OCI-LY7 (cell line): Measurements from ENCODE around the gene TEN1. TPM values are rescaled to one million over a fixed set of nuclear protein-coding genes. Genes with fewer than 3 reads are reported as not detected.
A peak's percentile ranks its signal among the peaks of the same experiment; 100 is the strongest.
"Not testable (repeated sequence)": the region's sequence is repeated elsewhere in the genome, so short reads cannot be mapped to it uniquely, and the experiment has no call there.

Experiments
- BruUV-seq: library from RNA; stranded (reverse); fragments of 400-500 nt; replicated peaks from 2 replicates; lab custom pipeline; 2021; lab: Mats Ljungman, UMichigan
- CTCF ChIA-PET: fragments of 300-600 bp; sonication (Branson Sonifier 250); formaldehyde crosslinking; loops from one replicate; lab custom pipeline; 2022; ENCODE audit warnings: antibody characterized with exemption; ENCODE audit not compliant: unreplicated experiment; lab: Charles Lee
- POLR2A ChIA-PET: fragments of 300-600 bp; sonication (Branson Sonifier 250); formaldehyde crosslinking; loops from one replicate; lab custom pipeline; 2022; ENCODE audit warnings: antibody characterized with exemption; lab: Charles Lee
- DNase-seq: peaks from one replicate; pipeline ENCODE4 v3.0.0-alpha.2; 2015; ENCODE audit warnings: low spot score
- H2AFZ ChIP-seq: fragments of 200-600 bp; sonication (generic), shearing (Covaris generic); 2 replicates; pipeline ENCODE4 v1.6.1; 2014; ENCODE audit warnings: mild to moderate bottlenecking, antibody characterized with exemption, low read length, moderate library complexity
- H3K27ac ChIP-seq: fragments of 200-600 bp; sonication (generic); 2 replicates; pipeline ENCODE4 v1.5.1; 2014; ENCODE audit warnings: mixed run types, low read depth, mild to moderate bottlenecking, moderate library complexity, low read length, inconsistent platforms; ENCODE audit not compliant: poor library complexity, severe bottlenecking
- H3K36me3 ChIP-seq: fragments of 200-600 bp; sonication (generic); 2 replicates; pipeline ENCODE4 v1.6.1; 2014; ENCODE audit warnings: mild to moderate bottlenecking, antibody characterized with exemption, low read length, moderate library complexity, mixed read lengths; ENCODE audit not compliant: insufficient read depth
- H3K4me1 ChIP-seq: fragments of 200-600 bp; sonication (generic); 2 replicates; pipeline ENCODE4 v1.5.1; 2014; ENCODE audit warnings: mild to moderate bottlenecking, low read length; ENCODE audit not compliant: insufficient read depth, poor library complexity, severe bottlenecking
- H3K4me2 ChIP-seq: fragments of 200-600 bp; sonication (generic); 2 replicates; pipeline ENCODE4 v1.6.1; 2014; ENCODE audit warnings: mild to moderate bottlenecking, low read length
- H3K4me3 ChIP-seq: fragments of 200-600 bp; sonication (generic); 2 replicates; pipeline ENCODE4 v1.5.1; 2014; ENCODE audit warnings: mild to moderate bottlenecking, low read depth, low read length; ENCODE audit not compliant: poor library complexity, severe bottlenecking
- H3K79me2 ChIP-seq: fragments of 200-600 bp; sonication (generic); 2 replicates; pipeline ENCODE4 v1.6.1; 2016; ENCODE audit warnings: low read depth, mild to moderate bottlenecking, low read length, moderate library complexity, mixed read lengths; ENCODE audit not compliant: insufficient read depth
- H3K9me2 ChIP-seq: fragments of 200-600 bp; sonication (generic); 2 replicates; pipeline ENCODE4 v1.6.1; 2016; ENCODE audit warnings: mild to moderate bottlenecking, low read length, mixed read lengths; ENCODE audit not compliant: insufficient read depth
- H3K9me3 ChIP-seq: fragments of 200-600 bp; sonication (generic); 2 replicates; pipeline ENCODE4 v1.6.1; 2014; ENCODE audit warnings: mild to moderate bottlenecking, mixed run types, low read length, mixed read lengths
- H4K20me1 ChIP-seq: fragments of 200-600 bp; sonication (generic); 2 replicates; pipeline ENCODE4 v1.6.1; 2014; ENCODE audit warnings: mild to moderate bottlenecking, antibody characterized with exemption, low read length, moderate library complexity, mixed read lengths; ENCODE audit not compliant: insufficient read depth
- EZH2phosphoT487 ChIP-seq: fragments of 200-600 bp; sonication (generic); IDR thresholded peaks from 2 replicates; pipeline ENCODE4 v1.6.1; 2018; ENCODE audit warnings: low read depth, borderline replicate concordance, mild to moderate bottlenecking, mixed run types, antibody characterized with exemption, low read length, moderate library complexity, mixed read lengths
- intact Hi-C: fragments of 100-400 bp; cut with micrococcal nuclease; formaldehyde crosslinking; loops from one replicate; pipeline ENCODE4 v1.10.0; 2022; ENCODE audit not compliant: unreplicated experiment
- total RNA-seq, 2 experiments: library from RNA; depleted of rRNA in 1 of 2; stranded (reverse); fragments of >200 nt in 1 of 2; shearing (Covaris generic) in 1 of 2; gene quantifications; 2 replicates each; pipeline ENCODE4 v1.2.3, GENCODE V29; 2014 to 2022
- TF ChIP-seq, protein P1 (sequence below): fragments of 200-600 bp; sonication (generic); conservative IDR thresholded peaks from 2 replicates; pipeline ENCODE4 v1.5.1; 2014; ENCODE audit warnings: mild to moderate bottlenecking, antibody characterized with exemption, low read length, moderate library complexity, mixed read lengths

Gene TEN1
- total RNA-seq, 2 experiments from 2014 or later: 17.6 to 18.2 TPM

DNA sequence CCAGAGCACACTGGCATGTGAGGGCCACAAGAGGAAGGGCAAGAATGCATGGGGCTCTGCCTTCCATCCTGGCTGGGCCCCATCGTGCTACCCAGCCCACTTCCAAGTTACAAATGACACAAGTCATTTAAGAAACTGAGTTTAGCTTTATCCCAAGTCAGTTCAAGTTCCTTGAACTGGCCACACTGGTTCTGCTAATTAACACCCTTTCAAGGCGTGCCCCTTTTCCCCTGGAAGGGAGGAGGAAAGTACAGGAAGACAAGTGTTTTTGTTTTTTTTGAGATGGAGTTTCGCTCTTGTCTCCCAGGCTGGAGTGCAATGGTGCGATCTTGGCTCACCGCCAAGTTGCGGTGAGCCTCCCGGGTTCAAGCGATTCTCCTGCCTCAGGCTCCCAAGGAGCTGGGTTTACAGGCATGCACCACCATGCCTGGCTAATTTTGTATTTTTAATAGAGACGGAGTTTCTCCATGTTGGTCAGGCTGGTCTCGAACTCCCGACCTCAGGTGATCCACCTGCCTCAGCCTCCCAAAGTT lies 65.5 kb downstream of the TEN1 start:
- Histone ChIP-seq H3K4me1 (peaks cover 28% of the 10 kb centered on the region), H3K36me3 (peaks cover 98% of the 10 kb centered on the region)
- H3K79me2 ChIP-seq, H3K4me2 ChIP-seq, POLR2A ChIA-PET, DNase-seq, H3K27ac ChIP-seq, H3K4me3 ChIP-seq, H3K9me3 ChIP-seq, H2AFZ ChIP-seq, intact Hi-C loops, H3K9me2 ChIP-seq, H4K20me1 ChIP-seq, CTCF ChIA-PET, BruUV-seq: not testable (repeated sequence)

DNA sequence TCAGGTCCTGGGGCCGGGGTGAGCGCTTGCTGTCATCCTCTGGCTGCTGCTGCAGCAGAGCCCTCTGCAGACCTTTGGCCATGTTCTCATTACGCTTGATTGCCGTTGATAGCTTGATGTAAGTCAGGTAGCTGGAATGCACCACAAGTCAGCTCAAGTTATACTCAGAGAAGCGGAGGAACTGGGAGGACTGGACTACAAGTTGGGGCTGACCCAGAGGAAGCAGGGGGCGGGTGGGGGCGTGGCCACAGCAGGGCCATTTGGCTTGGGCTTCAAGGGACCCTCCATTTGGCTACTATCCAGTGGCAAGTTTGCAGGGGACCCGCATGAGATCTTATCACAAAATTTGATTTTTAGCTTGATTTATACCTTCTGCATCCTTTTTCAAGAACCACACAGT lies 67.0 kb downstream of the TEN1 start:
- Histone ChIP-seq H3K9me2 (no peaks in the 10 kb centered on the region), H3K36me3 (peaks cover 98% of the 10 kb centered on the region), H2AFZ (no peak overlapping the region), H3K4me3 (no peak overlapping the region), H3K4me2 (no peak overlapping the region), H3K4me1 (peaks cover 36% of the 10 kb centered on the region), H3K79me2 (peaks cover 3% of the 10 kb centered on the region; the same call in 1 of the 2 replicates), H3K9me3 (no peaks in the 10 kb centered on the region), H4K20me1 (no peaks in the 10 kb centered on the region), H3K27ac (no peak overlapping the region)
- DNase-seq: no peak
- intact Hi-C loops: no loop called here
- CTCF ChIA-PET: interaction anchor here (0.6 to 1.9 kb wide), 2 partner anchors 13 to 310 kb away, joined by 3 to 8 read pairs; no protein-coding TSS in a partner anchor
- TF ChIP-seq EZH2phosphoT487: no peak
- no TSS peak for BruUV-seq
- POLR2A ChIA-PET: interaction anchor here (0.6 to 1.5 kb wide), 5 partner anchors 13 to 531 kb away, joined by 3 to 9 read pairs (median 3); partner anchors contain the start of gene FOXJ1

DNA sequence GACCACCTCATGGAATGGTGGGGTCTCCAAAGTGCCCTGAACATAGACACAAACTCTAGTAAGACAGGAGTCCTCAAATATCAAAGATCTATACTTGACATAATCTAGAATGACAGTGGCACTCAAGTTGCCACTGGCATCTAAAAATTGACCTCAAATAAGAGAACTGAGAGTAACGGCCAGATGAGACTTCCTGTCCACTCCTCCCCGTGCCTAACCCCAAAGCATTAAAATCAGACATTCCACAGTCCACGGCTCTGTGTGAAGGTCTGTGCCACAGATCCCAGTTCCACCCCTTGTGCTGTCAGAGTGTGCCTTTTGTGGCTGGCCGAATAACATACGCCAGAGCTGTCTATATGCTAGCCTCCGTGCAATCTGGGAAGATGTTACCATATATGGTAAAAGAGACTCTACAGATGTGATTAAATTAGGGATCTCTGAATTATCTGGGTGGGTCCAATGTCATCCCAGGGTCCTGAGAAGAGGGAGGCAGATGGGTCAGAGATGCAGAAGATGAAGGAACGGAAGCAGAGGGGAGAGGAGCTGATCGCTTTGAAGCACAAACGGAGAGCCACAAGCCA lies 69.1 kb downstream of the TEN1 start:
- POLR2A ChIA-PET: interaction anchor here (0.6 to 3.0 kb wide), 6 partner anchors 9 to 56 kb away, joined by 3 to 9 read pairs (median 4); no protein-coding TSS in a partner anchor

More for the DNA sequence above, 69.1 kb downstream of the TEN1 start:
- Histone ChIP-seq H3K36me3 (peaks cover 95% of the 10 kb centered on the region), H3K4me1 (peaks cover 36% of the 10 kb centered on the region), H3K4me3 (peak overlapping the region; percentile 39), H3K27ac (peak overlapping the region; percentile 73), H3K9me3 (no peaks in the 10 kb centered on the region), H3K4me2 (peak overlapping the region; percentile 72), H2AFZ (no peak overlapping the region; the same call in 1 of the 2 replicates), H3K79me2 (peaks cover 3% of the 10 kb centered on the region; the same call in 1 of the 2 replicates), H4K20me1 (no peaks in the 10 kb centered on the region), H3K9me2 (no peaks in the 10 kb centered on the region)
- no TSS peak for BruUV-seq
- intact Hi-C loops: loop anchor here (2.0 kb wide), 1 partner anchor 33 kb away; no protein-coding TSS in a partner anchor
- CTCF ChIA-PET: no interaction called here
- TF ChIP-seq, protein P1, sequence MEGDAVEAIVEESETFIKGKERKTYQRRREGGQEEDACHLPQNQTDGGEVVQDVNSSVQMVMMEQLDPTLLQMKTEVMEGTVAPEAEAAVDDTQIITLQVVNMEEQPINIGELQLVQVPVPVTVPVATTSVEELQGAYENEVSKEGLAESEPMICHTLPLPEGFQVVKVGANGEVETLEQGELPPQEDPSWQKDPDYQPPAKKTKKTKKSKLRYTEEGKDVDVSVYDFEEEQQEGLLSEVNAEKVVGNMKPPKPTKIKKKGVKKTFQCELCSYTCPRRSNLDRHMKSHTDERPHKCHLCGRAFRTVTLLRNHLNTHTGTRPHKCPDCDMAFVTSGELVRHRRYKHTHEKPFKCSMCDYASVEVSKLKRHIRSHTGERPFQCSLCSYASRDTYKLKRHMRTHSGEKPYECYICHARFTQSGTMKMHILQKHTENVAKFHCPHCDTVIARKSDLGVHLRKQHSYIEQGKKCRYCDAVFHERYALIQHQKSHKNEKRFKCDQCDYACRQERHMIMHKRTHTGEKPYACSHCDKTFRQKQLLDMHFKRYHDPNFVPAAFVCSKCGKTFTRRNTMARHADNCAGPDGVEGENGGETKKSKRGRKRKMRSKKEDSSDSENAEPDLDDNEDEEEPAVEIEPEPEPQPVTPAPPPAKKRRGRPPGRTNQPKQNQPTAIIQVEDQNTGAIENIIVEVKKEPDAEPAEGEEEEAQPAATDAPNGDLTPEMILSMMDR: no peak
- peak; percentile 71 for DNase-seq
